GM12874 (cell line): ENCODE measurements around the gene RPS6KA5.

Experiments
- CTCF ChIP-seq: IDR thresholded peaks from 2 replicates; pipeline ENCODE4 v1.5.1; 2011; ENCODE audit warnings: low read depth, mild to moderate bottlenecking, control low read depth, low read length, moderate library complexity; ENCODE audit not compliant: insufficient read depth

Gene RPS6KA5

GRCh38 chr14:91062600-91062999, 2.2 kb upstream of the RPS6KA5 start:
- TF ChIP-seq CTCF: no peak

GRCh38 chr14:91061056-91061887, 831 bp upstream of the RPS6KA5 start:
- no peak for TF ChIP-seq CTCF

- TF ChIP-seq CTCF: 0 out of 2 replicates have a peak, but pooled peaks have one; percentile 10
Measured at GRCh38 chr14:91059576-91060350, 678 bp downstream of the RPS6KA5 start.

DNA sequence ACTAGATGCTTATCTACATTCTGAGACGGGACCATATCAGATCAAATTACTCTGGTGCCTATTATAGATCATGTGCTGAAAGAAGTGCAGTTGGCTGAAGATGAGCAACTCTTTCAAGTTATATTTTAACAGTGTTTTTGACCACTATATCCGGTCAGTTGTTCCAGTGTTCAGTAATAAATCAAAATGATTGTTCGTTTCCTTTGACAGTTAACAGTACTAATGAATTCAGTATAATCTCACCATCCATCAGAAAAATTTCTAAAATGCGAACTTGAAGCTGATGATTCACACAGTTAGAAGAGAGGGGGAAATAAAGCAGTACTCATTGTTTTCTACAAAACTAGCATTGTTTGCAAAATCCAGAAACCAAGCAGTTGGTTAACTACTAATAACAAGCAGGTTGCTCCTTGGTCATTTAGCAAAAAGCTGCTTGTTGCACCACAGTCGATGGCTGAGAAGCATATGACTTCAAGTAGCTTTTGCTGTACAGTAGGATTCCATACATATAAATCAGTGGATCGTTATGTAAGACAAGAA, 2.3 kb downstream of the RPS6KA5 start:
- TF ChIP-seq CTCF: no peak

GRCh38 chr14:91056361-91056760, 4.1 kb downstream of the RPS6KA5 start:
- no peak for TF ChIP-seq CTCF

DNA sequence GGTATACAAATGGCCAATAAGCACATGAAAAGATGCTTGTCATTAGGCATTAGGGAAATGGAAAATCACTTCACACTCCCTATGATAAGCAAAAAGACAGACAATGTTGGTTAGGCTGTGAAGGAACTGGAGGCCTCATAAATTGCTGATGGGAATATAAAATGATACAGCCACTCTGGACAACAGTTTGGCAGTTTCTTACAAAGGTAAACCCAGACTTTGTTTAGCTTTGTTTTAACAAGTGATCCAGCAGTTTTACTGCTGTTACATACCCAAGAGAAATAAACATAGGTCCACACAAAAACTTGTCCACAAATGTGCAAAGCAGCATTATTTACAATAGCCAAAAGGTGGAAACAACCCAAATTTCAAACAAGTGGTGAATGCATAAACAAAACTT, 5.4 kb downstream of the RPS6KA5 start:
- TF ChIP-seq CTCF: no peak

DNA sequence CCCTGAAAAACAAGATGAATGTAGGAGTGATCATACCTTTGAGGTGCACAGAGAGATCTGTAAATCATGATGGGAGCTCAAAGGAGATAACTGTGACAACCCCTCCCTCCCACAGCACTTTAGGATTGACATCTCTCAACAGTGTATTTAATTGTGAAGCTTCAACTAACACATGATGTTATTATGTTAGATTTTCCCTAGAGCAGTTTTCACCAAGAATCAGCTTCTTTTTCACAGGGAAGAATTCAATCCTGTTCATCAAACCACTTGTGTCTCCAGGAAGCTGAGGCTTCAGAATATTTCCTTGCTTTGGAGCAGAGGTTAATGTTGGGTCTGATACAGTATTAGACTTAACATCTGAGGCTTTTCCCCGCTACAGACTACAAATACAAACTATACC, 11.8 kb downstream of the RPS6KA5 start:
- TF ChIP-seq CTCF: no peak
